LNCaP clone FGC (cell line): Measurements from ENCODE around the gene NCL.
"Not testable (repeated sequence)": the region's sequence is repeated elsewhere in the genome, so short reads cannot be mapped to it uniquely, and the experiment has no call there.

Experiments
- DNase-seq: peaks from one replicate; pipeline ENCODE4 v3.0.0-alpha.2; 2011; ENCODE audit warnings: low read depth
- H3K4me3 ChIP-seq: 2 replicates; pipeline ENCODE4 v1.5.1; 2011; ENCODE audit warnings: mild to moderate bottlenecking, low read depth, low read length, control low read depth
- CTCF ChIP-seq: IDR thresholded peaks from 2 replicates; pipeline ENCODE4 v1.5.1; 2012; ENCODE audit warnings: mild to moderate bottlenecking; ENCODE audit not compliant: control insufficient read depth, insufficient read depth; ENCODE audit errors: extremely low read depth

Gene NCL

GRCh38 chr2:231469583-231469950 lies 5.3 kb upstream of the NCL start:
- H3K4me3 ChIP-seq: no peak overlapping the region
- no peak for DNase-seq
- TF ChIP-seq CTCF: no peak

- no peak overlapping the region for H3K4me3 ChIP-seq
- DNase-seq: no peak
- TF ChIP-seq CTCF: no peak
Observed at GRCh38 chr2:231467613-231468530, 3.6 kb upstream of the NCL start.

GRCh38 chr2:231467016-231467545 lies 2.8 kb upstream of the NCL start:
- no peak for TF ChIP-seq CTCF
- H3K4me3 ChIP-seq: no peak overlapping the region
- no peak for DNase-seq

GRCh38 chr2:231464576-231465540 lies 574 bp upstream of the NCL start:
- no peak for DNase-seq
- TF ChIP-seq CTCF: no peak
- peak overlapping the region; percentile 90 for H3K4me3 ChIP-seq

GRCh38 chr2:231462729-231463465 lies 1.4 kb downstream of the NCL start:
- peak overlapping the region; percentile 90 for H3K4me3 ChIP-seq
- TF ChIP-seq CTCF: no peak
- no peak for DNase-seq

GRCh38 chr2:231461516-231461971 lies 2.7 kb downstream of the NCL start:
- TF ChIP-seq CTCF: no peak
- H3K4me3 ChIP-seq: no peak overlapping the region
- DNase-seq: no peak

- DNase-seq: not testable (repeated sequence)
Observed at GRCh38 chr2:231460841-231461240, 3.4 kb downstream of the NCL start.

More at GRCh38 chr2:231460841-231461240, 3.4 kb downstream of the NCL start:
- H3K4me3 ChIP-seq: not testable (repeated sequence)
